Mucosa of rectum (tissue), 2 donors: Measurements from ENCODE around the gene WDR54.
A peak's percentile ranks its signal among the peaks of the same experiment; 100 is the strongest.

Experiments
- H3K27ac ChIP-seq, 2 donors: one replicate each; pipeline ENCODE4 v1.7.0; 2013; ENCODE audit warnings: inconsistent platforms in 2 of 2, low read depth in 2 of 2, low read length in 2 of 2
- H3K27me3 ChIP-seq, 2 donors: one replicate each; pipeline ENCODE4 v1.7.0; 2013; ENCODE audit warnings: low read length in 2 of 2; ENCODE audit not compliant: control insufficient read depth in 2 of 2, insufficient read depth in 2 of 2
- H3K36me3 ChIP-seq, 2 donors: one replicate each; pipeline ENCODE4 v1.7.0; 2013; ENCODE audit warnings: low read length in 2 of 2; ENCODE audit not compliant: control insufficient read depth in 2 of 2, insufficient read depth in 2 of 2
- H3K4me1 ChIP-seq, 2 donors: one replicate each; pipeline ENCODE4 v1.7.0; 2013; ENCODE audit warnings: low read length in 2 of 2, mild to moderate bottlenecking in 1 of 2; ENCODE audit not compliant: control insufficient read depth in 2 of 2, insufficient read depth in 2 of 2
- H3K4me3 ChIP-seq, 2 donors: one replicate each; pipeline ENCODE4 v1.7.0; 2013; ENCODE audit warnings: low read length in 2 of 2
- H3K9ac ChIP-seq, 2 donors: one replicate each; pipeline ENCODE4 v1.7.0; 2013; ENCODE audit warnings: low read length in 2 of 2, low read depth in 1 of 2, mild to moderate bottlenecking in 1 of 2
- H3K9me3 ChIP-seq, 2 donors: one replicate each; pipeline ENCODE4 v1.7.0; 2013; ENCODE audit warnings: low read length in 2 of 2; ENCODE audit not compliant: control insufficient read depth in 2 of 2
- donor health status: healthy.
- donor health status: Normal muscosa, but diverticular disease.

The WDR54 gene

GRCh38 chr2:74426181-74426758 lies 4.7 kb downstream of the WDR54 start:
- Histone ChIP-seq H3K4me1 (peaks cover 17 to 18% of the 10 kb centered on the region in 2 donors), H3K27me3 (no peaks in the 10 kb centered on the region), H3K9ac (no peak overlapping the region), H3K36me3 (peaks cover 44 to 58% of the 10 kb centered on the region in 2 donors), H3K9me3 (no peaks in the 10 kb centered on the region), H3K27ac (no peak overlapping the region), H3K4me3 (no peak overlapping the region)

GRCh38 chr2:74427551-74427950 lies 6.0 kb downstream of the WDR54 start:
- H3K4me3 ChIP-seq = no peak overlapping the region
- no peak overlapping the region for H3K9ac ChIP-seq
- H3K27me3 ChIP-seq = no peaks in the 10 kb centered on the region
- no peaks in the 10 kb centered on the region for H3K9me3 ChIP-seq
- H3K36me3 ChIP-seq = peaks cover 48 to 70% of the 10 kb centered on the region in 2 donors
- no peak overlapping the region for H3K27ac ChIP-seq
- peaks cover 12 to 17% of the 10 kb centered on the region in 2 donors for H3K4me1 ChIP-seq

- peaks cover 48 to 70% of the 10 kb centered on the region in 2 donors for H3K36me3 ChIP-seq
Measured at GRCh38 chr2:74428675-74429074, 7.1 kb downstream of the WDR54 start.

GRCh38 chr2:74429487-74430451 lies 8.2 kb downstream of the WDR54 start:
- H3K9me3 ChIP-seq = no peaks in the 10 kb centered on the region
- peaks cover 48 to 69% of the 10 kb centered on the region in 2 donors for H3K36me3 ChIP-seq
- no peak overlapping the region for H3K9ac ChIP-seq
- no peaks in the 10 kb centered on the region for H3K27me3 ChIP-seq
- no peak overlapping the region for H3K4me3 ChIP-seq
- H3K27ac ChIP-seq = peak overlapping the region; percentile 42 to 67
- peaks cover 12 to 17% of the 10 kb centered on the region in 2 donors for H3K4me1 ChIP-seq

More at GRCh38 chr2:74428675-74429074, 7.1 kb downstream of the WDR54 start:
- H3K9me3 ChIP-seq = no peaks in the 10 kb centered on the region
- no peak overlapping the region for H3K27ac ChIP-seq
- H3K4me3 ChIP-seq = no peak overlapping the region
- H3K9ac ChIP-seq = no peak overlapping the region
- peaks cover 12 to 17% of the 10 kb centered on the region in 2 donors for H3K4me1 ChIP-seq
- H3K27me3 ChIP-seq = no peaks in the 10 kb centered on the region

- peak overlapping the region; percentile 42 to 67 for H3K27ac ChIP-seq
- H3K4me1 ChIP-seq = peaks cover 12 to 17% of the 10 kb centered on the region in 2 donors
- no peaks in the 10 kb centered on the region for H3K9me3 ChIP-seq
- peaks cover 46 to 62% of the 10 kb centered on the region in 2 donors for H3K36me3 ChIP-seq
- H3K27me3 ChIP-seq = no peaks in the 10 kb centered on the region
- no peak overlapping the region for H3K9ac ChIP-seq
- H3K4me3 ChIP-seq = no peak overlapping the region
Measured at GRCh38 chr2:74430502-74430901, 9.0 kb downstream of the WDR54 start.

- H3K9me3 ChIP-seq = no peaks in the 10 kb centered on the region
- no peak overlapping the region for H3K4me3 ChIP-seq
- H3K27ac ChIP-seq = no peak overlapping the region
- peaks cover 8 to 17% of the 10 kb centered on the region in 2 donors for H3K4me1 ChIP-seq
- peaks cover 3 to 12% of the 10 kb centered on the region in 2 donors for H3K36me3 ChIP-seq
- H3K27me3 ChIP-seq = no peaks in the 10 kb centered on the region
- no peak overlapping the region for H3K9ac ChIP-seq
Measured at GRCh38 chr2:74436111-74436805, 14.7 kb downstream of the WDR54 start.

- peaks cover 10 to 19% of the 10 kb centered on the region in 2 donors for H3K4me1 ChIP-seq
- H3K9ac ChIP-seq = no peak overlapping the region
- H3K27me3 ChIP-seq = no peaks in the 10 kb centered on the region
- H3K9me3 ChIP-seq = no peaks in the 10 kb centered on the region
- H3K27ac ChIP-seq = no peak overlapping the region
- peaks cover 0 to 5% of the 10 kb centered on the region in 2 donors for H3K36me3 ChIP-seq
- H3K4me3 ChIP-seq = no peak overlapping the region
Measured at GRCh38 chr2:74436848-74437695, 15.5 kb downstream of the WDR54 start.

GRCh38 chr2:74438248-74438647 lies 16.7 kb downstream of the WDR54 start:
- Histone ChIP-seq H3K27ac (no peak overlapping the region), H3K9ac (no peak overlapping the region)

GRCh38 chr2:74439373-74439772 lies 17.8 kb downstream of the WDR54 start:
- Histone ChIP-seq H3K36me3 (no peaks in the 10 kb centered on the region), H3K9me3 (no peaks in the 10 kb centered on the region), H3K9ac (peak overlapping the region; percentile 63 to 91), H3K4me1 (peaks cover 14 to 26% of the 10 kb centered on the region in 2 donors), H3K27ac (peak overlapping the region in 1 of 2 donors; percentile 95), H3K4me3 (peak overlapping the region; percentile 76), H3K27me3 (peaks cover 0 to 3% of the 10 kb centered on the region in 2 donors)

More at GRCh38 chr2:74438248-74438647, 16.7 kb downstream of the WDR54 start:
- no peaks in the 10 kb centered on the region for H3K9me3 ChIP-seq
- peaks cover 14 to 22% of the 10 kb centered on the region in 2 donors for H3K4me1 ChIP-seq
- H3K27me3 ChIP-seq = peaks cover 0 to 3% of the 10 kb centered on the region in 2 donors
- no peaks in the 10 kb centered on the region for H3K36me3 ChIP-seq
- H3K4me3 ChIP-seq = no peak overlapping the region
